OCI-LY1 (cell line): ENCODE measurements around the gene TMEM52B.

ENCODE experiments used
- EZH2 ChIP-seq: fragments of 200-600 bp; sonication (generic), shearing (Covaris generic); IDR thresholded peaks from 2 replicates; pipeline ENCODE4 v1.8.0; 2017; ENCODE audit warnings: borderline replicate concordance, mixed run types, mild to moderate bottlenecking, antibody characterized with exemption, low read length, moderate library complexity, mixed read lengths
- TF ChIP-seq, protein P1 (sequence below): fragments of 200-600 bp; sonication (generic), shearing (Covaris generic); IDR thresholded peaks from 2 replicates; pipeline ENCODE4 v1.5.1; 2017; ENCODE audit warnings: mild to moderate bottlenecking, antibody characterized with exemption, low read length, moderate library complexity, mixed read lengths

- TF ChIP-seq, protein P1, sequence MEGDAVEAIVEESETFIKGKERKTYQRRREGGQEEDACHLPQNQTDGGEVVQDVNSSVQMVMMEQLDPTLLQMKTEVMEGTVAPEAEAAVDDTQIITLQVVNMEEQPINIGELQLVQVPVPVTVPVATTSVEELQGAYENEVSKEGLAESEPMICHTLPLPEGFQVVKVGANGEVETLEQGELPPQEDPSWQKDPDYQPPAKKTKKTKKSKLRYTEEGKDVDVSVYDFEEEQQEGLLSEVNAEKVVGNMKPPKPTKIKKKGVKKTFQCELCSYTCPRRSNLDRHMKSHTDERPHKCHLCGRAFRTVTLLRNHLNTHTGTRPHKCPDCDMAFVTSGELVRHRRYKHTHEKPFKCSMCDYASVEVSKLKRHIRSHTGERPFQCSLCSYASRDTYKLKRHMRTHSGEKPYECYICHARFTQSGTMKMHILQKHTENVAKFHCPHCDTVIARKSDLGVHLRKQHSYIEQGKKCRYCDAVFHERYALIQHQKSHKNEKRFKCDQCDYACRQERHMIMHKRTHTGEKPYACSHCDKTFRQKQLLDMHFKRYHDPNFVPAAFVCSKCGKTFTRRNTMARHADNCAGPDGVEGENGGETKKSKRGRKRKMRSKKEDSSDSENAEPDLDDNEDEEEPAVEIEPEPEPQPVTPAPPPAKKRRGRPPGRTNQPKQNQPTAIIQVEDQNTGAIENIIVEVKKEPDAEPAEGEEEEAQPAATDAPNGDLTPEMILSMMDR, result no peak
- no peak for TF ChIP-seq EZH2
These were observed 13.4 kb upstream of the TMEM52B start for GRCh38 chr12:10165421-10165820.
